Fibroblast of skin of back (primary cell): Measurements from ENCODE around the gene ELOVL6.
"Not testable (repeated sequence)": the region's sequence is repeated elsewhere in the genome, so short reads cannot be mapped to it uniquely, and the experiment has no call there.

Source experiments
- DNase-seq: peaks from one replicate; pipeline ENCODE4 v3.0.0-alpha.2; 2013

The ELOVL6 gene

GRCh38 chr4:110159541-110159940, 38.9 kb downstream of the ELOVL6 start:
- no peak for DNase-seq

GRCh38 chr4:110157580-110157979, 40.8 kb downstream of the ELOVL6 start:
- no peak for DNase-seq

GRCh38 chr4:110157166-110157565, 41.2 kb downstream of the ELOVL6 start:
- not testable (repeated sequence) for DNase-seq

GRCh38 chr4:110156442-110156841, 42.0 kb downstream of the ELOVL6 start:
- no peak for DNase-seq

GRCh38 chr4:110155654-110156053, 42.8 kb downstream of the ELOVL6 start:
- no peak for DNase-seq

- no peak for DNase-seq
Observed at GRCh38 chr4:110154582-110154981, 43.8 kb downstream of the ELOVL6 start.

- DNase-seq, result no peak
Observed at GRCh38 chr4:110152386-110152785, 46.0 kb downstream of the ELOVL6 start.

GRCh38 chr4:110149089-110149488, 49.3 kb downstream of the ELOVL6 start:
- no peak for DNase-seq

- no peak for DNase-seq
Observed at GRCh38 chr4:110142461-110142860, 56.0 kb downstream of the ELOVL6 start.

- no peak for DNase-seq
Observed at GRCh38 chr4:110139815-110140214, 58.6 kb downstream of the ELOVL6 start.

GRCh38 chr4:110139111-110139510, 59.3 kb downstream of the ELOVL6 start:
- DNase-seq, result no peak

GRCh38 chr4:110138551-110138950, 59.9 kb downstream of the ELOVL6 start:
- no peak for DNase-seq

GRCh38 chr4:110137829-110138228, 60.6 kb downstream of the ELOVL6 start:
- DNase-seq, result no peak

GRCh38 chr4:110135523-110135922, 62.9 kb downstream of the ELOVL6 start:
- DNase-seq, result no peak

GRCh38 chr4:110135076-110135475, 63.3 kb downstream of the ELOVL6 start:
- no peak for DNase-seq

GRCh38 chr4:110134269-110134869, 64.0 kb downstream of the ELOVL6 start:
- peak; percentile 6 for DNase-seq

GRCh38 chr4:110132816-110133719, 65.3 kb downstream of the ELOVL6 start:
- no peak for DNase-seq

- no peak for DNase-seq
Observed at GRCh38 chr4:110131916-110132315, 66.5 kb downstream of the ELOVL6 start.

GRCh38 chr4:110130576-110131358, 67.6 kb downstream of the ELOVL6 start:
- DNase-seq, result no peak

- DNase-seq, result no peak
Observed at GRCh38 chr4:110129544-110129943, 68.9 kb downstream of the ELOVL6 start.

GRCh38 chr4:110128472-110128919, 69.9 kb downstream of the ELOVL6 start:
- no peak for DNase-seq

- no peak for DNase-seq
Observed at GRCh38 chr4:110128029-110128428, 70.4 kb downstream of the ELOVL6 start.

- DNase-seq, result no peak
Observed at GRCh38 chr4:110124711-110125110, 73.7 kb downstream of the ELOVL6 start.
